MM.1S (cell line): ENCODE results near the gene TSPAN4.

Experiments
- CTCF ChIP-seq: fragments of 300-600 bp; sonication (generic); IDR thresholded peaks from 2 replicates; pipeline ENCODE4 v1.5.1; 2016; ENCODE audit warnings: antibody characterized with exemption, low read length, mixed read lengths
- EZH2 ChIP-seq: fragments of 300-600 bp; sonication (generic); optimal IDR thresholded peaks from 2 replicates; pipeline ENCODE3; 2017; ENCODE audit warnings: low read depth, mild to moderate bottlenecking, antibody characterized with exemption, low read length, mixed read lengths

GRCh38 chr11:816433-816779, 26.2 kb upstream of the TSPAN4 start:
- TF ChIP-seq CTCF (no peak), EZH2 (no peak)
